Astrocyte of the spinal cord (primary cell): ENCODE data around the gene MFSD6L.

Source experiments
- DNase-seq: peaks from one replicate; pipeline ENCODE4 v3.0.0; 2011; ENCODE audit warnings: low read depth, low spot score
- H3K4me3 ChIP-seq: 2 replicates; pipeline ENCODE4 v1.5.1; 2011; ENCODE audit warnings: low read depth, mild to moderate bottlenecking, low read length, moderate library complexity
- in situ Hi-C: cut with HindIII; loops from 2 replicates; pipeline ENCODE4 v1.10.0; 2017; ENCODE audit warnings: low sequenced_read_pairs
- TF ChIP-seq, protein P1 (sequence below): IDR thresholded peaks from 2 replicates; pipeline ENCODE4 v1.5.1; 2012; ENCODE audit warnings: low read depth, mild to moderate bottlenecking, low read length, inconsistent platforms

The MFSD6L gene

DNA sequence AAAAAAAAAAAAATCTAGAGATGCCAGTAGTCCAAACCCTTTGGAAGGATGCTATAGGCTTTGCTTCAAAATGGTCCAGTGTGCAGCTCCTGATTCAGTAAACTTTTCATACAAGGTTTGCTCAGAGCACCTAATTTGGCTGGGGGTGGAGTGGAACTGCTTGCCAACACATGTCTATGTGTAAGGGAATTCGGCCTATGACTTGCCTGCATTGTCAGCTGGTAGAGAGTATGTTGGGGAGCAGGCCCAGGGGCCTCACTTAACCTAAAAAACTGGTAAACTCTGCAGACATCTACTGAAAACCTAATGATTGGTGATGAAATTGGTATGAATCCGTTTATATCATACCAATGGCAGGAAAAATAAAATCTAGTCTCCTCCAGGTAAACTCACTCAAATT, 1.5 kb upstream of the MFSD6L start:
- TF ChIP-seq, protein P1, sequence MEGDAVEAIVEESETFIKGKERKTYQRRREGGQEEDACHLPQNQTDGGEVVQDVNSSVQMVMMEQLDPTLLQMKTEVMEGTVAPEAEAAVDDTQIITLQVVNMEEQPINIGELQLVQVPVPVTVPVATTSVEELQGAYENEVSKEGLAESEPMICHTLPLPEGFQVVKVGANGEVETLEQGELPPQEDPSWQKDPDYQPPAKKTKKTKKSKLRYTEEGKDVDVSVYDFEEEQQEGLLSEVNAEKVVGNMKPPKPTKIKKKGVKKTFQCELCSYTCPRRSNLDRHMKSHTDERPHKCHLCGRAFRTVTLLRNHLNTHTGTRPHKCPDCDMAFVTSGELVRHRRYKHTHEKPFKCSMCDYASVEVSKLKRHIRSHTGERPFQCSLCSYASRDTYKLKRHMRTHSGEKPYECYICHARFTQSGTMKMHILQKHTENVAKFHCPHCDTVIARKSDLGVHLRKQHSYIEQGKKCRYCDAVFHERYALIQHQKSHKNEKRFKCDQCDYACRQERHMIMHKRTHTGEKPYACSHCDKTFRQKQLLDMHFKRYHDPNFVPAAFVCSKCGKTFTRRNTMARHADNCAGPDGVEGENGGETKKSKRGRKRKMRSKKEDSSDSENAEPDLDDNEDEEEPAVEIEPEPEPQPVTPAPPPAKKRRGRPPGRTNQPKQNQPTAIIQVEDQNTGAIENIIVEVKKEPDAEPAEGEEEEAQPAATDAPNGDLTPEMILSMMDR = no peak
- in situ Hi-C loops = no loop called here

DNA sequence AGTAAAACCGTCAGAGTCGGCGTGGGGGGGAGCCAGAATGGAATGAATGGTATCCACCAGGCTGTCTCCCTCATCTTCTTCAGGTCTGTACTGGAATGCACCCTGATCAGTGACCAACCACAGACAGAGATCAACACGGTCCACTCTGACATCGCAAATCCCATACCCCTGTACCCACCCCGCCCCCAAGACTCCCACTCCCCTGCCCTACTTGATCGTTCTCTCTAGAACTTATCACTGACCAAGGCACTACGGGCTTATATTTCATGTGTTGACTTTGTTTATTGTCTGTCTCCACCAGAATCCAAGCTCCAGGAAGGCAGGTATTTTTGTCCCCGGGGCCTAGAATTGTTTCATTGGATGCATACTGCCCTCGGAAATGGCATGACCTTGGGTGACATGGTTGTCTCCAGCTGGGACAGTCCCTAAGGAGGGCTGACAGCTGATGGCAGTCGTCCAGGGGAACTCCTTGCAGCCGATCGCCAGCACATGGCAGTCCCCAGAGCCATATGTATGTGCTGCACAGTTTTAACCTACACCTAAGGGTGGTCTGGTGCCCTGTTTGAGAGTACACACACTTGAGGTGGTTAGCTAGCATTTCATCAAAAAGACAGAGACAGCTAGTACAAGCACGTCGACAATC, 526 bp upstream of the MFSD6L start:
- no peak for DNase-seq
- TF ChIP-seq, protein P1 = no peak
- in situ Hi-C loops = no loop called here
- no peak overlapping the region for H3K4me3 ChIP-seq

More for the DNA sequence above, 1.5 kb upstream of the MFSD6L start:
- DNase-seq = no peak
- H3K4me3 ChIP-seq = no peak overlapping the region

DNA sequence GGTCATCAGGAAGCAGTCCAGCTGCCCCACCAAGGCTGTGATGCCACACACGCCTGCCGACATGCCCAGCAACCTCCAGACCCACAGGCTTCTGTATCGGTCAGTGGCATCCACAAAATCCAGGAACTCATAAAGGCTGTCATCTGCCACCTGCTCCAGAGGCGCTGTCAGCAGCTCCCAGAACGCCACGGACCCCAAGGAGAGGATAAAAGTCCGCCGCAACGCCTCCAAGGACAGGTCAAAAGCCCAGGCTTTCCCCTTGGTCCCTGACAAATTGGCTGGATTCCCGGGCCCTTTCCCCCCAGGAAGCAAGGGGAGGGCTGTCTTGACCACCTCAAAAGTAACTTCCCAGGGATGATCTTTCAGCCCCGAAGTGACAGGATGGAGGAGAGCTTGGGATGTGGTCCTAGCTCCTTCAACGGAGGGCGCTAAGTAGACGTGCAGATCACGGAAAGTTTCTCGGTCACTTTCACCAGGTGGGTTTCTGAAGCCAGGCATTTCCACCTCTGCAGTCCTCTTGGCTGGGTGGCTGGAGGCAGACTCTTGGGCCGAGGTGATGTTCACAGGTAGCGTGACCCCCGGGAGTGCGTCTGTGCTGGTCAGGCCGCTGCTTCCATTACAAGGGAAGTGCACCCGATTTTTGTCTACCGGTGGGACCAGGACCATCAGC, 854 bp downstream of the MFSD6L start:
- H3K4me3 ChIP-seq = no peak overlapping the region
- in situ Hi-C loops = no loop called here
- TF ChIP-seq, protein P1 = no peak
- DNase-seq = no peak

DNA sequence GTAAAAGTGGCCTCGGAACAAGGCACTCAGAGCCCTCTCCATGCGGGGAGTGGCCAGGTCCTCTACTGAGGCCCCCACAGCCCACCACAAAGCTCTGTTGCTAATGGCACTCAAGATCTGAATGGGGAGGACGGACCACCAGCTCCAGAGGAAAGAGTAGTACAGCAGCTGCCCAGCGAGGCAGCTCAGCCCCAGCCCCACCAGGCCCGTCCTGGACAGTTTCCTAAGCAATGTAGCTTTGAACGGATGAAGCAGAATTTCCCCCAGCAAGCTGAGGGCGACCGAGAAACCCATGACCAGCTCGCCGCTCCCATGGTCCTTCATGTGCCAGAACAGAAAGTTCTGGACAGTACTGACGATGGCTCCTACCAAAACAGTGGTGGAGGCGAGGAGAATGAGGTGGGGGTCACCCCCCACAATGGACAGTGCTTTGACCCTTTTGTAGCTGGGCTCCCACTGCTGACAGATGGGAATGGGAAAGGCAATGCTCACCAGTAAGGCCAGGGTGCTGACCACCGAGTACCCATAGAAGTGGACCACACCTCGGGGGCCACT, 1.5 kb downstream of the MFSD6L start:
- H3K4me3 ChIP-seq = no peak overlapping the region
- in situ Hi-C loops = no loop called here
- TF ChIP-seq, protein P1 = no peak
- DNase-seq = no peak

DNA sequence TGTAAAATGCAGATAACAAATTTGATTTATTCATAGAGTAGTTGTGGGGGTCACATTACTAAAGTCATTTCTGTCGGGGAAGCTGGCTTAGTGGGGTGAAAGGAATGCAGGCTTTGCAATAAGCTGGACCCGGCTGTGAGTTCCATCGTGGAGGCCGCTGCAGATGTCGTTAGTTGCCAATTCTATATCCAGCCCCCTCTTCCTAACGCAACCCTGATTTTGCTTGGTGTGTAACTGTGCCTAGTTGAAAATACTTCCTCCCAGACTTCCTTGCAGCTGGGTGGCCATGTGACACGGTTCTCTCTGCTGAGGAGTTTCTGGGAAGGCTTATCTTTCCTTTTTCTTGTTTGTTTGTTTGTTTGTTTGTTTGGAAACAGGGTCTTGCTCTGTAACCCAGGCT, 4.5 kb downstream of the MFSD6L start:
- no peak overlapping the region for H3K4me3 ChIP-seq
- TF ChIP-seq, protein P1 = no peak
- no peak for DNase-seq
- in situ Hi-C loops = no loop called here

DNA sequence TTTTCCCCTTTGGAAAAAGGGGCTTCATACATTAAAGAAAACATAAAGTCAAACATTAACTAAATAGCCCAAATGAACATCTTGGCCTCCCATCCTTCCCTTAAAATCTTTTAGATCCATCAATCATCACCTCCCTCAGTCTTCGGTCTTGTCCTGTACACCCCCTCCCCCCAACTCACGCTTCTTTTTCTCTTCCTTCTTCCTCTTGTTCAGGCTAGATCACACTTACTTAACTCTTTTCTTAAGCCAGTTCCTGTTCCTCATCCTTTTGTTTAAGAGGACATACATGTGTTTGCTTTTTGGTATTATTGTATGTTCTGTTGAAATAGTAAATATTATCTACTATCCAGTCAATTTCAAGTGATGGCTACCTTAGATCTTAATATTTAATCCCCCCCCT, 5.5 kb downstream of the MFSD6L start:
- in situ Hi-C loops = no loop called here
- H3K4me3 ChIP-seq = no peak overlapping the region
- no peak for DNase-seq
- TF ChIP-seq, protein P1 = no peak
